Endothelial cell of umbilical vein (primary cell): ENCODE results near the gene NAV2. TPM values are rescaled to one million over a fixed set of nuclear protein-coding genes. Genes with fewer than 3 reads are reported as not detected.

Experiments
- BruUV-seq: library from RNA; stranded (reverse); fragments of 400-500 nt; replicated peaks from 2 replicates; lab custom pipeline; 2021; lab: Mats Ljungman, UMichigan
- CTCF ChIA-PET: fragments of 300-600, 350-600 bp; sonication (Branson Sonifier 250); formaldehyde crosslinking; loops from one replicate; lab custom pipeline; 2021; ENCODE audit warnings: antibody characterized with exemption, inconsistent platforms; lab: Charles Lee
- POLR2A ChIA-PET: fragments of 300-600, 350-600 bp; sonication (Branson Sonifier 250); formaldehyde crosslinking; loops from one replicate; lab custom pipeline; 2021; ENCODE audit warnings: antibody characterized with exemption, inconsistent platforms; lab: Charles Lee
- DNase-seq: peaks from one replicate; pipeline ENCODE4 v3.0.0-alpha.2; 2011; ENCODE audit warnings: low read depth, low spot score
- FAIRE-seq: peaks from 2 replicates; lab custom pipeline; 2011; peaks lifted over from hg19 to GRCh38; lab: Jason Lieb, UNC
- H2AFZ ChIP-seq: 2 replicates; pipeline ENCODE4 v1.6.0; 2012; ENCODE audit warnings: low read depth, low read length, control low read depth, inconsistent platforms
- H3K27ac ChIP-seq: 2 replicates; pipeline ENCODE4 v1.5.1; 2011; ENCODE audit warnings: low read depth, mild to moderate bottlenecking, control low read depth, low read length, moderate library complexity; ENCODE audit not compliant: insufficient read depth
- H3K27me3 ChIP-seq, 2 experiments: 2 replicates each; pipeline versions ENCODE4 v1.6.0 to v1.6.1; 2011; ENCODE audit warnings: low read length in 2 of 2, mixed read lengths in 1 of 2; ENCODE audit not compliant: control insufficient read depth in 2 of 2, insufficient read depth in 2 of 2
- H3K36me3 ChIP-seq, 2 experiments: 2 replicates in 1 of 2; 3 replicates in 1 of 2; pipeline ENCODE4 v1.5.1; 2011; ENCODE audit warnings: low read length in 2 of 2, mild to moderate bottlenecking in 1 of 2, moderate library complexity in 1 of 2; ENCODE audit not compliant: control insufficient read depth in 2 of 2, insufficient read depth in 2 of 2; ENCODE audit errors: extremely low read depth in 1 of 2
- H3K4me1 ChIP-seq: 3 replicates; pipeline ENCODE4 v1.5.1; 2011; ENCODE audit warnings: mild to moderate bottlenecking, low read length; ENCODE audit not compliant: control insufficient read depth, insufficient read depth; ENCODE audit errors: extremely low read depth
- H3K4me2 ChIP-seq: 2 replicates; pipeline ENCODE4 v1.6.1; 2011; ENCODE audit warnings: low read length, control low read depth, mixed read lengths; ENCODE audit not compliant: insufficient read depth
- H3K4me3 ChIP-seq, 3 experiments: fragments of 200-600 bp in 1 of 3; sonication (generic), shearing (Covaris generic) in 1 of 3; replicated peaks in 1 of 3; 2 replicates each; pipeline ENCODE4 v1.5.1; 2011 to 2016; ENCODE audit warnings: control low read depth in 3 of 3, low read length in 3 of 3, mild to moderate bottlenecking in 2 of 3, inconsistent platforms in 1 of 3, low read depth in 1 of 3, moderate library complexity in 1 of 3; ENCODE audit not compliant: insufficient read depth in 1 of 3
- H3K79me2 ChIP-seq: 2 replicates; pipeline ENCODE4 v1.6.0; 2012; ENCODE audit warnings: low read length, inconsistent platforms; ENCODE audit not compliant: control insufficient read depth, insufficient read depth
- H3K9ac ChIP-seq: replicated peaks from 2 replicates; pipeline ENCODE3; 2011; ENCODE audit warnings: low read length, control low read depth; ENCODE audit not compliant: insufficient read depth; ENCODE audit errors: extremely low read depth
- H3K9me1 ChIP-seq: replicated peaks from 3 replicates; pipeline ENCODE4 v1.6.0; 2011; ENCODE audit warnings: mild to moderate bottlenecking, low read length; ENCODE audit not compliant: control insufficient read depth, insufficient read depth; ENCODE audit errors: extremely low read depth
- H3K9me3 ChIP-seq: replicated peaks from 2 replicates; pipeline ENCODE4 v1.5.1; 2012; ENCODE audit warnings: low read length, inconsistent platforms; ENCODE audit not compliant: control insufficient read depth, insufficient read depth
- H4K20me1 ChIP-seq: replicated peaks from 2 replicates; pipeline ENCODE3; 2011; ENCODE audit warnings: mild to moderate bottlenecking, low read length; ENCODE audit not compliant: control insufficient read depth, insufficient read depth; ENCODE audit errors: extremely low read depth
- CTCF ChIP-seq, 2 donors: IDR thresholded peaks; 1 replicate in 1 of 2; 2 replicates in 1 of 2; pipeline ENCODE4 v1.5.1; 2011; ENCODE audit warnings: low read length in 2 of 2, mild to moderate bottlenecking in 2 of 2, moderate library complexity in 2 of 2, control low read depth in 1 of 2, inconsistent platforms in 1 of 2, low read depth in 1 of 2; ENCODE audit not compliant: insufficient read depth in 1 of 2; ENCODE audit errors: extremely low read depth in 1 of 2
- EZH2 ChIP-seq: IDR thresholded peaks from 2 replicates; pipeline ENCODE4 v1.6.1; 2012; ENCODE audit warnings: borderline replicate concordance, low read depth, mild to moderate bottlenecking, moderate library complexity, low read length, inconsistent platforms; ENCODE audit not compliant: severe bottlenecking
- FOS ChIP-seq: IDR thresholded peaks from 2 replicates; pipeline ENCODE4 v1.6.1; 2011; ENCODE audit warnings: mild to moderate bottlenecking, low read length, moderate library complexity, borderline replicate concordance; ENCODE audit not compliant: insufficient read depth
- GATA2 ChIP-seq: IDR thresholded peaks from 2 replicates; pipeline ENCODE4 v1.7.0; 2011; ENCODE audit warnings: low read depth, mild to moderate bottlenecking, moderate library complexity, mixed read lengths, low read length; ENCODE audit not compliant: insufficient read length, insufficient read depth
- JUN ChIP-seq: IDR thresholded peaks from 2 replicates; pipeline ENCODE4 v1.6.1; 2011; ENCODE audit warnings: borderline replicate concordance, low read depth; ENCODE audit not compliant: insufficient read length, insufficient read depth
- MAX ChIP-seq: IDR thresholded peaks from 2 replicates; pipeline ENCODE4 v1.6.1; 2011; ENCODE audit not compliant: insufficient read depth, insufficient read length
- MYC ChIP-seq: IDR thresholded peaks from one replicate; pipeline ENCODE4 v1.6.1; 2011; ENCODE audit warnings: mild to moderate bottlenecking, low read depth, low read length
- POLR2A ChIP-seq: IDR thresholded peaks from 2 replicates; pipeline ENCODE4 v1.6.1; 2012; ENCODE audit warnings: low read depth, mild to moderate bottlenecking, control low read depth, low read length
- POLR2AphosphoS5 ChIP-seq: IDR thresholded peaks from 2 replicates; pipeline ENCODE4 v1.6.1; 2012; ENCODE audit warnings: low read depth, mild to moderate bottlenecking, control low read depth, low read length, moderate library complexity; ENCODE audit not compliant: insufficient read depth
- dilution Hi-C: fragments of 300-500 bp; cut with MboI; formaldehyde crosslinking; loops from one replicate; pipeline ENCODE4 v1.15.0; 2019; ENCODE audit warnings: low sequenced_read_pairs; ENCODE audit not compliant: extremely low pct_ligation_motif_present
- intact Hi-C: fragments of 100-400 bp; cut with micrococcal nuclease; formaldehyde crosslinking; loops from one replicate; pipeline ENCODE4 v1.10.0; 2022
- polyA plus RNA-seq, 4 experiments: library from polyadenylated mRNA; depleted of rRNA in 3 of 4; stranded (reverse) in 3 of 4; unstranded in 1 of 4; fragments of >200 nt; gene quantifications; 2 replicates each; pipeline versions ENCODE4 v1.2.1 to v1.2.3, GENCODE V29; 2011 to 2012; ENCODE audit warnings: missing spikeins in 1 of 4
- total RNA-seq: library from RNA; stranded (reverse); gene quantifications from 2 replicates; pipeline ENCODE4 v1.2.3, GENCODE V29; 2021

NAV2 gene
- total and polyA plus RNA-seq, 2 donors (not counting 3 experiments of a cell fraction or from before 2014, with no cell fraction given): 10.9 to 68.0 TPM

- Histone ChIP-seq H3K9ac (no peak overlapping the region), H4K20me1 (no peaks in the 10 kb centered on the region), H3K4me2 (no peak overlapping the region), H3K4me3 (no peak overlapping the region), H3K27ac (no peak overlapping the region), H3K27me3 (no peaks in the 10 kb centered on the region), H3K9me3 (no peaks in the 10 kb centered on the region), H3K4me1 (no peaks in the 10 kb centered on the region), H2AFZ (no peak overlapping the region), H3K36me3 (peaks cover 3 to 9% of the 10 kb centered on the region in 2 experiments), H3K9me1 (no peaks in the 10 kb centered on the region), H3K79me2 (no peaks in the 10 kb centered on the region)
- no peak for TF ChIP-seq FOS
- TF ChIP-seq POLR2A: no peak
- TF ChIP-seq CTCF (IDR thresholded peaks at IDR 0.05; ENCODE audit: extremely low read depth in 1 of 2, insufficient read depth in 1 of 2, low read depth in 1 of 2, low read length in 2 of 2): no peak
- TF ChIP-seq POLR2AphosphoS5: no peak
- TF ChIP-seq EZH2: no peak
- no peak for TF ChIP-seq MAX
- no peak for TF ChIP-seq JUN
- no peak for TF ChIP-seq MYC
- TF ChIP-seq GATA2: no peak
- ChIA-PET POLR2A (no interaction called here), CTCF (no interaction called here)
- DNase-seq: no peak
- FAIRE-seq: peak; percentile 47
- intact Hi-C loops (no loop called here), dilution Hi-C loops (no loop called here)
- no TSS peak for BruUV-seq
Observed at GRCh38 chr11:19895776-19896175, 183.1 kb downstream of the NAV2 start.
